Cerebellar nuclear complex (tissue), 1 donor: ENCODE measurements around the gene OR8B8.
"Not testable (repeated sequence)": the region's sequence is repeated elsewhere in the genome, so short reads cannot be mapped to it uniquely, and the experiment has no call there.

Experiments
- DNase-seq, 2 experiments: peaks; one replicate each; lab custom pipeline; 2025; lab: John Stamatoyannopoulos, UW

Gene OR8B8

DNA sequence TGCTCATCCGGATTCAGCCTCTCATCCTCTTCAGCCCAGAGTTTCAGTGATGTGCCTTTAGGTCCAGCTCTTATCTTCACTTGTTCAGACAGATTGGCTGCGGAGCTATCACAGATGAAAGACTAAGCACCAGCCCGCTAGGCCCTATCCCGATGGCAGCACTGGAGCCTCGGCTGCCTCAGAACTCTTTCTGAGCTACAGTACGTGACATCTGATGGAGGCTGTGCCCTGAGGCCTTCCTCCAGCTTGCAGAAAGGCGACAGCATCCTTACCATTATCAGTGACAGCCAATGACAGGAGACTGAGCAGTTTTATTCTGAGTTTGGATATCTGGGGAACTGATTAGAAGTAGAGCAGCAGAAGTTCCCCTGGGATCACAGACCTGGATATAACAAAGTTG is 4.0 kb downstream of the OR8B8 start:
- DNase-seq, result no peak

DNA sequence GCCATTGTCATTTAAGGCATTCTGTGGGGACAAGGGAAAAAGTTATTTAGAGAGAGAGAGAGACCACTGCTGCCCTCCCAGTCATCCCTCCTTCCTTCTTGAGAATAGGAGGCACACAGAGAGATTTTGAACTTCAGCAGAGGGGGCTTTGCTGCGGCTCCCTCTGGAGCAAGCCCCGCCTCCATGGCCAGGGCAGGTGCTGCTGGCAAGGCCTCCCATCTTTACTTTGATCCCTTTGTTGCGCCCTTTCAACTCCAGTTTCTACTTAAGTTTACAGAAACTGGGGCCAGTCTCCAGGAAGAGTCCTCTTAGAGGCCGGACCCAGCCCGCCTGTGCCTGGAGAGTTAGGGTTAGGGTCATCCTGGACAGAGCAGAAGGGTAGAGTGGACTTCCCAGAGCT is 4.4 kb downstream of the OR8B8 start:
- no peak for DNase-seq

DNA sequence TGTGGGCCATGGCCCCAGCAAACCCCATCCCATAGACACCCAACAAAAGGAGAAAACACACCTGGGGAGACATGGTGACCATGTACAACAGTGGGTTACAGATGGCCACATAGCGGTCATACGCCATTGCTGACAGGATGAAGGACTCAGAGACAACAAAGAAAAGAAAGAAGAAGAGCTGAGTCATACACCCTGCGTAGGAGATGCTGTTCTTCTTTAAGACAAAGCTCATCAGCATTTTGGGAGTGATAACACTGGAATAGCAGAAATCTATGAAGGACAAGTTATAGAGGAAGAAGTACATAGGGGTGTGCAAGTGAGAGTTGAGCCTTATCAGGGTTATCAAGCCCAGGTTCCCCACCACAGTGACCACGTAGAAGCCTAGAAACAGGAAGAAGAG is 4.9 kb downstream of the OR8B8 start:
- DNase-seq, result no peak

DNA sequence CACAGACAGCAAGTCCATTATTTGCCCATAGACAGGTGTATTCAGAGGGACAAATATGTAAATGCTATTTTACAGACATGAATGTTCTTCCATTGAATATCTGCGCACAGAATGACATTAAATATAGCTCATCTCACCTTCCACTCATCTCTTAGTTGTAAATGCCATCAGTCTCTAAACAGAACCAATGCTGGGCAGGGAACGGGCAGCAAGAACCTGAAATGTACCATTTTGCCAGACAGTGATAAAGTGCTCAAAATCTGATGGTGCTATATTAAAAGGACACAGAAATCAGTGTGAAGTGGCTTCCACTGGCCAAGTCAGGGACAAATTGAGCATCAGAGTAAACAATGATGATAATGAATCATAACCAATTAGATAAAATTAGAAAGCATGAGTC is 10.8 kb downstream of the OR8B8 start:
- DNase-seq, result no peak

DNA sequence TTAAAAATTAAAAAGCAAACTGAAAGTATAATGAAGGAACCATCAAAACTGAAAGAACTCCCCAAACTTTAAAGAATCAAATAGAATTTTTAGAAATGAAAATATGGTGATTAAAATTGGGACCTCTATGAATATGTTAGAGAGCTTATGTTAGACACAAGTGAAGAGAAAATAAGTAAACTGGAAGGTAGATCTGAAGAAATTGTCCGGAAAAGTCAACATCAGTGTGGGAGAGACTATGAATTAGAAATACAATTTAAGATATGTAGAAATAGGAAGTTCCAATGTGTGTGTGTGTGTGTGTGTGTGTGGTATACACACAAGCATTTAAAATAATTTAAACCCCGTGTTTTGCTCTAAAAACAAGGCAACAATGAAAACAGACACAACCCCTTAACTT is 15.9 kb downstream of the OR8B8 start:
- DNase-seq, result no peak

DNA sequence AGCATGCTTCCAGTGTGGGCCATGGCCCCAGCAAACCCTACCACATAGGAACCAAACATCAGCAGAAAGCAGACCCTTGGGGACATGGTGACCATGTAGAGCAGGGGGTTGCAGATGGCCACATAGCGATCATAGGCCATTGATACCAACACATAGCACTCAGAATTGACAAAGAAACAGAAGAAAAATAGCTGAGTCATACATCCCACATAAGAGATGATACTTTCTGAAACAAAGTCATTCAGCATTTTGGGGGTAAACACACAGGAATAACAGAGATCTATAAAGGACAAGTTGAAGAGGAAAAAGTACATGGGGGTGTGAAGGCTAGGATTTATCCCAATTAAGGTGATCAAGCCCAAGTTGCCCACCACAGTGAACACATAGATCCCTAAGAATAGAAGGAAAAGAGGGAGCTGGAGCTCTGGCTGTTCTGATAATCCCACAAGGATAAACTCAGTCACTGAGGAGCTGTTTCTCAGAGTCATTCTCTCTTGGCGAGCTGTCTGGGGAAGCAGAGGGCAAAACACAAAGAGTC is 21.0 kb downstream of the OR8B8 start, which contains the start of gene OR8B4:
OR8B4 (minus strand) TSS at position 488 of the 538 bp plus-strand sequence; CDS start at position 488, 0 bp downstream.
- no peak for DNase-seq

DNA sequence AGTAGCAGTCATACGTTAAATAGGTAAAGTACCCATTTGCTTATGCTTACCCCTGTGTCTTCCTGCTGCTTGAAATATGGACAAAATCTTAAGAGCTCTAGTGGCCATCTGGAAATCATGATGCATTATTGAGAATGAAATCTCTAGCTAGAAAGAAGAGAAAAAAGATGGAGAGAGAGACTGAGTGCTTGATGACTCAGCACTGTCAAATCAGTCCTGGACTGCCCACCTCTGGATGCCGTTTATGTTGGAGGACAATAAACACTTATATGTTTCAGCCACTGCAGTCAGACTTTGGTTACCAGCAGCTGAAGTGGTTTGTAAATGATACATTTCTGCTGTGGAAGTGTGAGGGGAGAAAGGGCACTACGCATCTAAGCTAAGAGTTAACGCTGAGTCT is 24.5 kb downstream of the OR8B8 start:
- no peak for DNase-seq

DNA sequence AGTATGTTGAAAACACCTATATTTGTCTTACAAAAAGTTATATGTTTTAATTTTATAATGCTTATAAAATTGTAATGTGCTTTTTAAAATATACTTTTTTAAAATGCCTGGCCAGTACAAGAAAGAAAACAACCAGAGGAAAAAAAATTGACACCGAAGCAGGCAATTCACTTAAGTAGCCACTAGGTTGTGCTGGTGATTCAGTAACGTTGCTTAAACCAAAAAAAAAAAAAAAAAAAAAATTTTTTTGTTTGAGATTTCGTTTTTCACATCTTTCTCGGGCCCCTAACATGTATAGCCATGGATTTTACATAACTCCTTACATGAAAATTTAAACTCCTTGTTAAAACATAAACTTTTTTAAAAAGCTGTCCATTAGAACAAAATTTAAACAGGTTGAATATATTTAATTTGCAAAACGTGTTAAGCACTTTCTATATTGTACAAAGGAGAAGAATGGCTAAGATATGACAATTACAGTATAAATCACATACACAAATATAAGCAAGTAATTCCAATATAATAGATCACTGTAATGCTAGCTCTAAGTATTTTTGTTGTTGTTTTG is 30.1 kb downstream of the OR8B8 start:
- no peak for DNase-seq

DNA sequence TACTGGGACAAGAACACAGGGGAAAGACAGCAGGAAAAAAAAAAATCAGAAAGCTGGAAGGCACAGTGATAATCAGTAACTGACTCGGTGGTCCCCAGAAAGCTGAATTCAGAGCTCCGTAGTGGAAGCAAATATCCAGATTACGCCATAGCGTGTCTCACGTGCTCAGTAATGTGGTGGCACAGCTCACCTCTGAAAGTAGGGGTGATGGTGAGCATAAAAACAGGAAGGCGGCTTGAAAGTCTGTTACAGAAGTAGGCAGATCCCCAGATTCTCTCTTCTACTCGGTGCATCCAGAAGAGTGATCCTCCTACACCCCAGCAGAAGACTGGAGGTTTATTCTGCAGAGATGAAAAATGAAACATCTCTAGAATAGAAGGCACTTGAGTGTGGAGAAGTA is 35.6 kb downstream of the OR8B8 start:
- DNase-seq, result no peak

DNA sequence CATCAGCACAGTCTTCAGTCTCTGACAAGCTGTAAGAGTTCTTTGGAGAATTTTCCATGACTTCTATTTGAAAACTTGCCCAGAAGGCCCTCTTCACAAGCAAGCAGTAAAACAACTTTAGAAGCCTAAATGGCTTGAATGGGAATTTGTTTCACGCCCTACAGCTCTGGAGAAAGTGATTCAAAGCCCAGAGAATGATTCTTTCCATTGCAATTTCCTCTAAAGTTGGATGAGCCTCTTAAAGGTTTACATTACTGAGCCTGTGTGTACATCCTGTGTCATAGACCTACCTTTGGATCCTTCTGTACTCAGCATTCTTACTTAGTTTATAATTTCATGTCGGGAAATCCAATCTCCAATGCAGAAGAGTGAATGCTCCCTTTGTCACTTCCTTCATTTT is 39.9 kb downstream of the OR8B8 start:
- no peak for DNase-seq

DNA sequence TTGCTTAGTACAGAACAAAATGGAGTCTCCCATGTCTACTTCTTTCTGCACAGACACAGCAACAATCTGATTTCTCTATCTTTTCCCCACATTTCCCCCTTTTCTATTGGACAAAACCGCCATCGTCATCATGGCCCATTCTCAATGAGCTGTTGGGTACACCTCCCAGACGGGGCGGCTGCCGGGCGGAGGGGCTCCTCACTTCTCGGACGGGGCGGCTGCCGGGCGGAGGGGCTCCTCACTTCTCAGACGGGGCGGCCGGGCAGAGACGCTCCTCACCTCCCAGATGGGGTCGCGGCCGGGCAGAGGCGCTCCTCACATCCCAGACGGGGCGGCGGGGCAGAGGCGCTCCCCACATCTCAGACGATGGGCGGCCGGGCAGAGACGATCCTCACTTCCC is 42.3 kb downstream of the OR8B8 start:
- not testable (repeated sequence) for DNase-seq

DNA sequence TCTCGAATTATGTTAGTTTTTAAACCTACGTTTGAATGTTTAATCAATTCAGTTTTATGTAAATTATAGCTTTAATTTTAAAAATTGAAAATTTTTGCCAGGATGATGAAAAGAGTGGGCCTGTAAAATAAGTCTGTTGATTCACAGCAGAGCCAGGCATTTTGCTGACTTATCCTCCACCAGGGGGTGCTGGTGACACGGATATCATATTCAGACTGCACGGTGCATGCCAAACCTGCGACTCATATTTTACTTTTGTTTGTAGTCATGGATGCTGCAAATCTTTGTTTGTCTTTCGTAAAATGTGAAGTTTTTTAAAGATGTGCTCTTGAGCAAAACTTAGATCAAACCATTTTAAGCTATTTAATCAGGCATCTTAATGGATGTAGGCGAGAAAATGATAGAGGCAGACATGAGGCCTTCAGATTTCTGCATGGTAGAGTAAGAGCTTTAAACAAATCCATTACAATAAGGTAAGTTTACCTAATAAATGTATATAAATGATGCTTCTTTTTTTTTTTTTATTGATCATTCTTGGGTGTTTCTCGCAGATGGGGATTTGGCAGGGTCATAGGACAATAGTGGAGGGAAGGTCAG is 43.1 kb downstream of the OR8B8 start:
- no peak for DNase-seq

DNA sequence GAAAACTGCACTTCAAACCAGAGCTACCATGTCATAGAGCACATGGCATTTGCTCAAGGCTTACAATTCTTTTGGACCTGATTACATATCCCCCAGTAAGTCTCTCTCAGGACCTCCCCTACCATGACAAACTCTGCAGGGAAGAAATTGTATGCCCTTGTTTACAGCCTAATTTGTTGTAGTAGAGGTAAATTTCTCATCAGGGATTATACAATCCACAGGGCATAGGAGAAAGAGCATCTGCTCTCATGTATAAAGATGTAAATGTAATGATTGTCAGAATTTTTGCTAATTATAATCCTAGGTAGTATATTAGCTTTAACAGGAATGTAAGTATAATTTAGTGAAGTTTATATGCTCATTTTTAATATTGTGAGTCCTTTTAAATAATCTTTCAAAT is 46.6 kb downstream of the OR8B8 start, which contains the start of gene OR8B3:
OR8B3 (minus strand) TSS at position 101 of the 400 bp plus-strand sequence. CDS start 1,673 bp downstream, outside the sequence.
- no peak for DNase-seq

DNA sequence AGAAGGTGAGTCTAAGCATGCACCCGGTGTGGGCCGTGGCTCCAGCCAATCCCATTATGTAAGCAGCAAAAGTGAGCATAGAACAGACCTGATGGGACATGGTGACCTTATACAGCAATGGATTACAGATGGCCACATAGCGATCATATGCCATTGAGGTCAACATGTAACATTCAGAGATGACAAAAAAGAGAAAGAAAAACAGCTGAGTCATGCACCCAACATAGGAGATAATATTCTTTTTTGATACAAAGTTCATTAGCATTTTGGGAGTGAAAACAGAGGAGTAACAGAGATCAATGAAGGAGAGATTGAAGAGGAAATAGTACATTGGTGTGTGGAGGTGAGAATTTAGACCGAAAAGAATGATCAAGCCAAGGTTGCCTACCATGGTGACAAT is 48.6 kb downstream of the OR8B8 start:
- not testable (repeated sequence) for DNase-seq

DNA sequence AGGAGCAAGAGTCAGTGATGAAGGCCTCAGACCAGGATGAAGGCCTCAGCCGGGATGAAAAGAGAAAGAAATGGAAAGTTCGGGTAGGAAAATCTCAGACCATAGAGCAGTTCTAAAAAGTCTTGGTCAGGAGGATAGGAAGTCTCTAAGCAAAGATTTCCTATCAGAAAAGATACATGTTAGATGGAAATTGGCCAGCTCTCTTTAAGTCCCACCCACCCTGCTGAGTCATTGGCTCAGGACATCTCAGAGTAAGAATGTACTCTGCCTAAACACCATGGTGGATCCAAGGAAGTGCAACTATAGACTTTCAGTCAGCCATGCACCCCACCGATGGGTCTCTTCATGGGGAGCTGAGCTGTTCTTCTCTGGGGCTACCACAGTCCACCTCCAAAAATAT is 51.1 kb downstream of the OR8B8 start:
- no peak for DNase-seq
